Astrocyte (in vitro differentiated cells and primary cell): ENCODE measurements around the gene MUC16.

Source experiments
- EZH2 ChIP-seq: IDR thresholded peaks from 2 replicates; pipeline ENCODE4 v1.6.1; 2012; ENCODE audit warnings: mild to moderate bottlenecking, low read length, inconsistent platforms; ENCODE audit not compliant: insufficient read depth
- TF ChIP-seq, protein P1 (sequence below): IDR thresholded peaks from 2 replicates; pipeline ENCODE4 v1.5.1; 2011; ENCODE audit warnings: low read depth, mild to moderate bottlenecking, inconsistent platforms, low read length, moderate library complexity; ENCODE audit not compliant: insufficient read depth

DNA sequence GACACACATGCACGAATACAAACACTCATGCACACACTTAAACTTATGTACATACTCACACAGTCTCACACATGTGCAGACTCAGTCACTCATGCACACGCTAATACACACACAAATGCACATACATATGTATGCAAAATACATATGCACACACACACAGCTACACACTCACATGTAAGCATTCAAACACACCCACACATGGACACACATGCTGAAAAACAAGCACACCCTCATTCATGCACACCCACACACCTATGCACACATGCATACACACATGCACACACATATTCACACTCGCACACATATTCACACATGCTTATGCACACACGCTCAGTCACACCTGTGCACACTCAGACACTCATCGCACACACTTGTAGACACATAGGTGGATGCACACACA, 9.3 kb downstream of the MUC16 start:
- TF ChIP-seq, protein P1, sequence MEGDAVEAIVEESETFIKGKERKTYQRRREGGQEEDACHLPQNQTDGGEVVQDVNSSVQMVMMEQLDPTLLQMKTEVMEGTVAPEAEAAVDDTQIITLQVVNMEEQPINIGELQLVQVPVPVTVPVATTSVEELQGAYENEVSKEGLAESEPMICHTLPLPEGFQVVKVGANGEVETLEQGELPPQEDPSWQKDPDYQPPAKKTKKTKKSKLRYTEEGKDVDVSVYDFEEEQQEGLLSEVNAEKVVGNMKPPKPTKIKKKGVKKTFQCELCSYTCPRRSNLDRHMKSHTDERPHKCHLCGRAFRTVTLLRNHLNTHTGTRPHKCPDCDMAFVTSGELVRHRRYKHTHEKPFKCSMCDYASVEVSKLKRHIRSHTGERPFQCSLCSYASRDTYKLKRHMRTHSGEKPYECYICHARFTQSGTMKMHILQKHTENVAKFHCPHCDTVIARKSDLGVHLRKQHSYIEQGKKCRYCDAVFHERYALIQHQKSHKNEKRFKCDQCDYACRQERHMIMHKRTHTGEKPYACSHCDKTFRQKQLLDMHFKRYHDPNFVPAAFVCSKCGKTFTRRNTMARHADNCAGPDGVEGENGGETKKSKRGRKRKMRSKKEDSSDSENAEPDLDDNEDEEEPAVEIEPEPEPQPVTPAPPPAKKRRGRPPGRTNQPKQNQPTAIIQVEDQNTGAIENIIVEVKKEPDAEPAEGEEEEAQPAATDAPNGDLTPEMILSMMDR = no peak
- TF ChIP-seq EZH2 = no peak
